Lung (tissue), 12 donors: ENCODE data around the gene AREL1. TPM values are rescaled to one million over a fixed set of nuclear protein-coding genes. Genes with fewer than 3 reads are reported as not detected.

Experiments
- ATAC-seq: fragments of 200-7000 bp; cut with Tn5 transposase; one replicate; pipeline ENCODE4 v1.9.1; 2020; ENCODE audit warnings: moderate number of reproducible peaks; ENCODE audit not compliant: insufficient read depth, low FRiP score
- DNase-seq, 3 donors: peaks; one replicate each; pipeline ENCODE4 v3.0.0-alpha.2; 2013 to 2017
- H3K27ac ChIP-seq, 2 donors: one replicate each; pipeline ENCODE4 v1.5.1; 2013; ENCODE audit warnings: mild to moderate bottlenecking in 2 of 2, moderate library complexity in 2 of 2, control low read depth in 1 of 2, inconsistent platforms in 1 of 2, low read depth in 1 of 2, low read length in 1 of 2
- H3K27me3 ChIP-seq, 3 donors: one replicate each; pipeline ENCODE4 v1.5.1; 2013; ENCODE audit warnings: low read length in 2 of 3; ENCODE audit not compliant: control insufficient read depth in 3 of 3, insufficient read depth in 3 of 3
- H3K36me3 ChIP-seq, 4 donors: one replicate each; pipeline ENCODE4 v1.5.1; 2013; ENCODE audit warnings: low read length in 4 of 4, mild to moderate bottlenecking in 1 of 4, moderate library complexity in 1 of 4; ENCODE audit not compliant: control insufficient read depth in 4 of 4, insufficient read depth in 4 of 4
- H3K4me1 ChIP-seq, 5 donors: one replicate each; pipeline ENCODE4 v1.5.1; 2013; ENCODE audit warnings: low read length in 5 of 5, mild to moderate bottlenecking in 2 of 5, moderate library complexity in 1 of 5; ENCODE audit not compliant: control insufficient read depth in 5 of 5, insufficient read depth in 5 of 5
- H3K4me3 ChIP-seq: one replicate; pipeline ENCODE4 v1.5.1; 2013; ENCODE audit warnings: mild to moderate bottlenecking, control low read depth, moderate library complexity
- H3K9ac ChIP-seq, 2 donors: one replicate each; pipeline ENCODE4 v1.5.1; 2013; ENCODE audit warnings: low read length in 2 of 2, control low read depth in 1 of 2; ENCODE audit not compliant: insufficient read depth in 1 of 2
- H3K9me3 ChIP-seq, 4 donors: one replicate each; pipeline ENCODE4 v1.5.1; 2013; ENCODE audit warnings: low read length in 3 of 4, mild to moderate bottlenecking in 1 of 4, moderate library complexity in 1 of 4; ENCODE audit not compliant: control insufficient read depth in 4 of 4, insufficient read depth in 3 of 4
- CTCF ChIP-seq: IDR thresholded peaks from 2 replicates; pipeline ENCODE4 v1.5.1; 2012; ENCODE audit warnings: mild to moderate bottlenecking; ENCODE audit errors: control extremely low read depth, extremely low read depth
- WGBS, 2 donors: extraction: QIAGEN DNeasy Blood & Tissue Kit; methylation state at CpG; one replicate each; pipeline ENCODE4 v1.1.7; 2013; 5-methylcytosine and 5-hydroxymethylcytosine counted together
- polyA plus RNA-seq, 2 donors: library from polyadenylated mRNA; stranded (reverse); fragments of 200-250 nt; gene quantifications; one replicate each; pipeline ENCODE4 v1.2.1, GENCODE V29; 2013
- total RNA-seq, 2 donors: library from RNA; depleted of rRNA in 1 of 2; stranded (reverse); fragments of >200 nt in 1 of 2; gene quantifications; one replicate each; pipeline ENCODE4 v1.2.1, GENCODE V29; 2014 to 2021
- donor health status: control.
- donor health status: control.
- donor health status: Bipolar disorder and iron deficiency.
- donor health status: healthy.
- donor health status: DM: yes; HTN: yes; CAD: no.

AREL1 gene
- total and polyA plus RNA-seq, 4 donors = 10.5 to 41.6 (median 23.8) TPM

- Histone ChIP-seq H3K9ac (no peak overlapping the region), H3K4me3 (no peak overlapping the region), H3K9me3 (no peaks in the 10 kb centered on the region), H3K4me1 (peaks cover 0 to 2% (median 0%) of the 10 kb centered on the region in 5 donors), H3K27me3 (no peaks in the 10 kb centered on the region), H3K36me3 (peaks cover 16 to 39% (median 28%) of the 10 kb centered on the region in 4 donors), H3K27ac (no peak overlapping the region)
- no peak for ATAC-seq
- no peak for TF ChIP-seq CTCF
- DNase-seq = no peak
Observed at GRCh38 chr14:74675219-74675618, 37.7 kb downstream of the AREL1 start.

- no peak overlapping the region for H3K4me3 ChIP-seq
- no peak for TF ChIP-seq CTCF
- peaks cover 21 to 50% (median 39%) of the 10 kb centered on the region in 4 donors for H3K36me3 ChIP-seq
- 86 to 96% methylated on average over 4 of the region's 4 CpGs for WGBS, 2 donors
- no peak overlapping the region for H3K9ac ChIP-seq
- no peaks in the 10 kb centered on the region for H3K27me3 ChIP-seq
- no peaks in the 10 kb centered on the region for H3K9me3 ChIP-seq
- ATAC-seq (no peak), DNase-seq (no peak)
- no peak overlapping the region for H3K27ac ChIP-seq
- H3K4me1 ChIP-seq = peaks cover 0 to 2% (median 0%) of the 10 kb centered on the region in 5 donors
Observed at GRCh38 chr14:74673768-74674167, 39.1 kb downstream of the AREL1 start.

GRCh38 chr14:74671789-74672188 is 41.1 kb downstream of the AREL1 start:
- DNase-seq (no peak), ATAC-seq (no peak)
- 77 to 91% methylated on average over 4 of the region's 4 CpGs for WGBS, 2 donors

More at GRCh38 chr14:74671789-74672188, 41.1 kb downstream of the AREL1 start:
- Histone ChIP-seq H3K9ac (no peak overlapping the region), H3K4me3 (no peak overlapping the region), H3K27ac (no peak overlapping the region), H3K9me3 (no peaks in the 10 kb centered on the region), H3K4me1 (peaks cover 0 to 2% (median 0%) of the 10 kb centered on the region in 5 donors), H3K27me3 (no peaks in the 10 kb centered on the region), H3K36me3 (peaks cover 28 to 65% (median 45%) of the 10 kb centered on the region in 4 donors)
- no peak for TF ChIP-seq CTCF
